ENCODE data around the gene LGMN.

Gene LGMN

DNA sequence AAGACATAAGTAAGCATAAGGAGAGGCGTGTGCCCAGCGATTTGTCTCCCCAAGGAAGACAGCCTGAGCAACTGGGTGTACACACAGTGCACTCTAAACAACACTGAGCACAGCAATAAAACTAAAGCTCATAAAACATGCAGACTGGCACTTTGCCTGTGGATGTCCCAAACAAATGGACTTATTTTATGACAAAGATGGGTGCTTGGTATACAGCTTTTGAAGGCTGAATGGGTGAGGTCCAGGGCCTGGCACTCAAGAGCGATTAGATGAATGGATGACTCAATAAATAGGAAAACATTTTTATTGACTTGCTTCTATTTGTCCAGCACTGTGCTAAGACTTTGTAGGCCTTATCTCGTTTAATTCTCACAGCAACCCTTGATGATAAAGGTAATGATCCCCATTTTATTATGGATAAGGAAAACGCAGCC is 28.5 kb downstream of the LGMN start:
- Histone ChIP-seq H3K27ac (replicated peaks) (no peak overlapping the region), H3K27me3 (ENCODE audit: insufficient read depth, poor library complexity, severe bottlenecking) (peaks cover 3% of the 10 kb centered on the region), H3K4me3 (replicated peaks; ENCODE audit: insufficient read depth, low read length) (no peak overlapping the region)
- DNase-seq (ENCODE audit: low read depth in 1 of 2, low spot score in 1 of 2) = no peak
- TF ChIP-seq SPI1 (IDR thresholded peaks at IDR 0.05; ENCODE audit: borderline replicate concordance, low read depth) = no peak
- TF ChIP-seq, protein P1, sequence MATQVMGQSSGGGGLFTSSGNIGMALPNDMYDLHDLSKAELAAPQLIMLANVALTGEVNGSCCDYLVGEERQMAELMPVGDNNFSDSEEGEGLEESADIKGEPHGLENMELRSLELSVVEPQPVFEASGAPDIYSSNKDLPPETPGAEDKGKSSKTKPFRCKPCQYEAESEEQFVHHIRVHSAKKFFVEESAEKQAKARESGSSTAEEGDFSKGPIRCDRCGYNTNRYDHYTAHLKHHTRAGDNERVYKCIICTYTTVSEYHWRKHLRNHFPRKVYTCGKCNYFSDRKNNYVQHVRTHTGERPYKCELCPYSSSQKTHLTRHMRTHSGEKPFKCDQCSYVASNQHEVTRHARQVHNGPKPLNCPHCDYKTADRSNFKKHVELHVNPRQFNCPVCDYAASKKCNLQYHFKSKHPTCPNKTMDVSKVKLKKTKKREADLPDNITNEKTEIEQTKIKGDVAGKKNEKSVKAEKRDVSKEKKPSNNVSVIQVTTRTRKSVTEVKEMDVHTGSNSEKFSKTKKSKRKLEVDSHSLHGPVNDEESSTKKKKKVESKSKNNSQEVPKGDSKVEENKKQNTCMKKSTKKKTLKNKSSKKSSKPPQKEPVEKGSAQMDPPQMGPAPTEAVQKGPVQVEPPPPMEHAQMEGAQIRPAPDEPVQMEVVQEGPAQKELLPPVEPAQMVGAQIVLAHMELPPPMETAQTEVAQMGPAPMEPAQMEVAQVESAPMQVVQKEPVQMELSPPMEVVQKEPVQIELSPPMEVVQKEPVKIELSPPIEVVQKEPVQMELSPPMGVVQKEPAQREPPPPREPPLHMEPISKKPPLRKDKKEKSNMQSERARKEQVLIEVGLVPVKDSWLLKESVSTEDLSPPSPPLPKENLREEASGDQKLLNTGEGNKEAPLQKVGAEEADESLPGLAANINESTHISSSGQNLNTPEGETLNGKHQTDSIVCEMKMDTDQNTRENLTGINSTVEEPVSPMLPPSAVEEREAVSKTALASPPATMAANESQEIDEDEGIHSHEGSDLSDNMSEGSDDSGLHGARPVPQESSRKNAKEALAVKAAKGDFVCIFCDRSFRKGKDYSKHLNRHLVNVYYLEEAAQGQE (IDR thresholded peaks at IDR 0.05; ENCODE audit: insufficient replicate concordance, low read depth) = no peak
- no peak for TF ChIP-seq GABPA (IDR thresholded peaks at IDR 0.05; ENCODE audit: low read depth)
- TF ChIP-seq, protein P2, sequence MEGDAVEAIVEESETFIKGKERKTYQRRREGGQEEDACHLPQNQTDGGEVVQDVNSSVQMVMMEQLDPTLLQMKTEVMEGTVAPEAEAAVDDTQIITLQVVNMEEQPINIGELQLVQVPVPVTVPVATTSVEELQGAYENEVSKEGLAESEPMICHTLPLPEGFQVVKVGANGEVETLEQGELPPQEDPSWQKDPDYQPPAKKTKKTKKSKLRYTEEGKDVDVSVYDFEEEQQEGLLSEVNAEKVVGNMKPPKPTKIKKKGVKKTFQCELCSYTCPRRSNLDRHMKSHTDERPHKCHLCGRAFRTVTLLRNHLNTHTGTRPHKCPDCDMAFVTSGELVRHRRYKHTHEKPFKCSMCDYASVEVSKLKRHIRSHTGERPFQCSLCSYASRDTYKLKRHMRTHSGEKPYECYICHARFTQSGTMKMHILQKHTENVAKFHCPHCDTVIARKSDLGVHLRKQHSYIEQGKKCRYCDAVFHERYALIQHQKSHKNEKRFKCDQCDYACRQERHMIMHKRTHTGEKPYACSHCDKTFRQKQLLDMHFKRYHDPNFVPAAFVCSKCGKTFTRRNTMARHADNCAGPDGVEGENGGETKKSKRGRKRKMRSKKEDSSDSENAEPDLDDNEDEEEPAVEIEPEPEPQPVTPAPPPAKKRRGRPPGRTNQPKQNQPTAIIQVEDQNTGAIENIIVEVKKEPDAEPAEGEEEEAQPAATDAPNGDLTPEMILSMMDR (IDR thresholded peaks at IDR 0.05; ENCODE audit: insufficient read depth, low read length) = no peak
- TF ChIP-seq POLR2AphosphoS5 (IDR thresholded peaks at IDR 0.05; ENCODE audit: low read depth) = no peak

DNA sequence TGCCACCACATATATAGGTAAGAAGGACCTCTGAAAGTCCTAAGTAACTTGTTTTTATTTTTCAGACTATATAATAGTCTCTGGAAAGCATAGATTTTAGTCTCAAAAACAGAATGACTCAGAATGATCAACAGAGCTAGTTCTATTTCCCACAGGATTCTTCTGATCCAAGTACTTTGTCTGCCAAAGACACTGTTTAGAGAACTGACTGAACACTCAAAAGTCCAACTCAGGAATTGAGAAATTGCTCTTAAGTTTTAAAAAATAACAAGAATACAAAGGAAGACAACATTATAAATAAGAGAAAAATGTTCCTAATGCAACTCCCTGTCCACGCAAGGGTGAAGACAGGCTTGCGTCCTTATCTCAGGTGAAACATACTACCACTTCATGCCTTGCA is 29.0 kb downstream of the LGMN start:
- no peak for TF ChIP-seq GABPA (IDR thresholded peaks at IDR 0.05; ENCODE audit: low read depth)
- no peak for TF ChIP-seq SPI1 (IDR thresholded peaks at IDR 0.05; ENCODE audit: borderline replicate concordance, low read depth)
- TF ChIP-seq, protein P2 (IDR thresholded peaks at IDR 0.05; ENCODE audit: insufficient read depth, low read length) = no peak
- TF ChIP-seq, protein P1 (IDR thresholded peaks at IDR 0.05; ENCODE audit: insufficient replicate concordance, low read depth) = no peak
- no peak for TF ChIP-seq POLR2AphosphoS5 (IDR thresholded peaks at IDR 0.05; ENCODE audit: low read depth)
- Histone ChIP-seq H3K27me3 (ENCODE audit: insufficient read depth, poor library complexity, severe bottlenecking) (peaks cover 3% of the 10 kb centered on the region), H3K27ac (replicated peaks) (no peak overlapping the region), H3K4me3 (replicated peaks; ENCODE audit: insufficient read depth, low read length) (no peak overlapping the region)
- no peak for DNase-seq (ENCODE audit: low read depth in 1 of 2, low spot score in 1 of 2)

DNA sequence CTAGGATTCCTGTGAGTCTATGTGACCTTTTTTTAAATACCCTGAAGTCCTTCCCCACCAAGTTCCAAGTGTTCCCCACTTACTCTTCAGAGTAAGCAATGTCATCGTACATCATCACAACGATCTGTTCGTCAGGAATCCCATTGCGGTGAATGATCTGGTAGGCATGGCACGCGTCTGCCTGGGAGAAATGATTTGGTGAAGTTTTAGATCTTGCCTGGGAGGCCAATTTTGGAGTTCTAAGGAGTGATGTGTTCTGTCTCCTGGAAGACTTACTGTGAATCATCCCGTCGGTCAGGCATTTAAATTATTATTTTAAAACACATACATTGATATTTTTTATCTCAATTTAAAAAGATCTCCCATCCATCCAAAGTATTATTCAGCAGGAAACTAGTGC is 29.8 kb downstream of the LGMN start:
- no peak overlapping the region for H3K27ac ChIP-seq (replicated peaks)
- TF ChIP-seq, protein P1 (IDR thresholded peaks at IDR 0.05; ENCODE audit: insufficient replicate concordance, low read depth) = no peak
- no peak for TF ChIP-seq SPI1 (IDR thresholded peaks at IDR 0.05; ENCODE audit: borderline replicate concordance, low read depth)
- TF ChIP-seq, protein P2 (IDR thresholded peaks at IDR 0.05; ENCODE audit: insufficient read depth, low read length) = no peak
- no peak for TF ChIP-seq GABPA (IDR thresholded peaks at IDR 0.05; ENCODE audit: low read depth)
- no peak overlapping the region for H3K4me3 ChIP-seq (replicated peaks; ENCODE audit: insufficient read depth, low read length)
- H3K27me3 ChIP-seq (ENCODE audit: insufficient read depth, poor library complexity, severe bottlenecking) = peaks cover 3% of the 10 kb centered on the region
- DNase-seq (ENCODE audit: low read depth in 1 of 2, low spot score in 1 of 2) = no peak
